GM12878 (cell line): ENCODE data around the gene MISFA.

Experiments
- ATF7 ChIP-seq: fragments of 450-650 bp; IDR thresholded peaks from 2 replicates; pipeline ENCODE4 v1.6.1; 2016; ENCODE audit warnings: low read depth, mild to moderate bottlenecking
- CTCF ChIP-seq, 3 experiments: IDR thresholded peaks in 2 of 3; conservative IDR thresholded peaks in 1 of 3; 2 replicates each; pipeline ENCODE4 v1.5.1; 2011; ENCODE audit warnings: low read depth in 3 of 3, low read length in 3 of 3, mild to moderate bottlenecking in 3 of 3, control low read depth in 2 of 3, moderate library complexity in 2 of 3, inconsistent platforms in 1 of 3, mixed read lengths in 1 of 3; ENCODE audit not compliant: control insufficient read depth in 2 of 3, insufficient read depth in 1 of 3; ENCODE audit errors: extremely low read depth in 1 of 3
- E2F8 ChIP-seq: fragments of 450-650 bp; IDR thresholded peaks from 2 replicates; pipeline ENCODE4 v1.6.1; 2018; ENCODE audit warnings: mild to moderate bottlenecking, low read depth, moderate library complexity; ENCODE audit not compliant: partially characterized antibody
- FOXK2 ChIP-seq: fragments of 450-650 bp; IDR thresholded peaks from 2 replicates; pipeline ENCODE4 v1.6.1; 2017; ENCODE audit warnings: mild to moderate bottlenecking, moderate library complexity
- GABPA ChIP-seq: IDR thresholded peaks from 2 replicates; pipeline ENCODE4 v1.6.1; 2014; ENCODE audit warnings: antibody characterized with exemption, low read depth, mild to moderate bottlenecking, inconsistent platforms
- POLR2AphosphoS2 ChIP-seq: IDR thresholded peaks from 2 replicates; pipeline ENCODE4 v1.6.1; 2011; ENCODE audit warnings: low read depth, mild to moderate bottlenecking, low read length, improper control_type of control experiment, moderate library complexity
- POU2F2 ChIP-seq: IDR thresholded peaks from 3 replicates; pipeline ENCODE4 v1.6.1; 2011; ENCODE audit warnings: low read depth, mild to moderate bottlenecking, low read length, borderline replicate concordance
- TARDBP ChIP-seq: IDR thresholded peaks from 2 replicates; pipeline ENCODE4 v1.6.1; 2016; ENCODE audit warnings: borderline replicate concordance

GRCh38 chr11:18614667-18615066 is 15.1 kb downstream of the MISFA start:
- TF ChIP-seq CTCF (IDR thresholded peaks at IDR 0.05 in 2 of 3, conservative IDR thresholded peaks at IDR 0.05 in 1 of 3; ENCODE audit: control insufficient read depth in 2 of 3, extremely low read depth in 1 of 3, insufficient read depth in 1 of 3, low read depth in 3 of 3, low read length in 3 of 3): no peak
- TF ChIP-seq TARDBP: no peak
- TF ChIP-seq E2F8: no peak
- TF ChIP-seq POU2F2: no peak
- TF ChIP-seq GABPA: no peak
- no peak for TF ChIP-seq FOXK2
- no peak for TF ChIP-seq ATF7
- no peak for TF ChIP-seq POLR2AphosphoS2
